ENCODE data around the gene RGS2.
A peak's percentile ranks its signal among the peaks of the same experiment; 100 is the strongest.

The RGS2 gene
- total RNA-seq = 90.1 to 298 reads per million in 2 donors

GRCh38 chr1:192808518-192809306 lies at the start of gene RGS2:
RGS2 (plus strand) TSS chr1:192809039; CDS start chr1:192809072, 33 bp downstream.
- peak; percentile 83 for DNase-seq

GRCh38 chr1:192759104-192759503 lies 49.7 kb upstream of the RGS2 start:
- DNase-seq = no peak

GRCh38 chr1:192762265-192762664 lies 46.6 kb upstream of the RGS2 start:
- no peak for DNase-seq

- DNase-seq = no peak
Measured at GRCh38 chr1:192763243-192763642, 45.6 kb upstream of the RGS2 start.

GRCh38 chr1:192763756-192764155 lies 45.1 kb upstream of the RGS2 start:
- DNase-seq = no peak

GRCh38 chr1:192764675-192765074 lies 44.2 kb upstream of the RGS2 start:
- DNase-seq = no peak

GRCh38 chr1:192766009-192766625 lies 42.7 kb upstream of the RGS2 start:
- no peak for DNase-seq

GRCh38 chr1:192766876-192767275 lies 42.0 kb upstream of the RGS2 start:
- no peak for DNase-seq

- DNase-seq = no peak
Measured at GRCh38 chr1:192767798-192768197, 41.0 kb upstream of the RGS2 start.

- no peak for DNase-seq
Measured at GRCh38 chr1:192768463-192768862, 40.4 kb upstream of the RGS2 start.

GRCh38 chr1:192771341-192771740 lies 37.5 kb upstream of the RGS2 start:
- DNase-seq = no peak

- DNase-seq = no peak
Measured at GRCh38 chr1:192775631-192776030, 33.2 kb upstream of the RGS2 start.

GRCh38 chr1:192776206-192776605 lies 32.6 kb upstream of the RGS2 start:
- DNase-seq = no peak

GRCh38 chr1:192776998-192777397 lies 31.8 kb upstream of the RGS2 start:
- DNase-seq = no peak

GRCh38 chr1:192783791-192784190 lies 25.0 kb upstream of the RGS2 start:
- DNase-seq = no peak

GRCh38 chr1:192784397-192784796 lies 24.4 kb upstream of the RGS2 start:
- DNase-seq = no peak

- DNase-seq = no peak
Measured at GRCh38 chr1:192786576-192786975, 22.3 kb upstream of the RGS2 start.

- DNase-seq = no peak
Measured at GRCh38 chr1:192787914-192788585, 20.8 kb upstream of the RGS2 start.

- DNase-seq = no peak
Measured at GRCh38 chr1:192789871-192790270, 19.0 kb upstream of the RGS2 start.

GRCh38 chr1:192792628-192793027 lies 16.2 kb upstream of the RGS2 start:
- DNase-seq = no peak

GRCh38 chr1:192793983-192794767 lies 14.7 kb upstream of the RGS2 start:
- DNase-seq = no peak

- no peak for DNase-seq
Measured at GRCh38 chr1:192794768-192795035, 14.1 kb upstream of the RGS2 start.

- no peak for DNase-seq
Measured at GRCh38 chr1:192795916-192796618, 12.8 kb upstream of the RGS2 start.
